Epithelial cell of esophagus (primary cell): ENCODE measurements around the gene ENOPH1.

Source experiments
- DNase-seq: peaks from one replicate; pipeline ENCODE4 v3.0.0; 2010; ENCODE audit warnings: low read depth
- H3K4me3 ChIP-seq: 2 replicates; pipeline ENCODE4 v1.5.1; 2011; ENCODE audit warnings: mild to moderate bottlenecking, low read length, control low read depth
- TF ChIP-seq, protein P1 (sequence below): IDR thresholded peaks from 2 replicates; pipeline ENCODE4 v1.5.1; 2011; ENCODE audit warnings: low read depth, mild to moderate bottlenecking, low read length, control low read depth, inconsistent platforms; ENCODE audit not compliant: insufficient read depth; ENCODE audit errors: missing control alignments

ENOPH1 gene

GRCh38 chr4:82450966-82451755 is 20.8 kb downstream of the ENOPH1 start:
- TF ChIP-seq, protein P1, sequence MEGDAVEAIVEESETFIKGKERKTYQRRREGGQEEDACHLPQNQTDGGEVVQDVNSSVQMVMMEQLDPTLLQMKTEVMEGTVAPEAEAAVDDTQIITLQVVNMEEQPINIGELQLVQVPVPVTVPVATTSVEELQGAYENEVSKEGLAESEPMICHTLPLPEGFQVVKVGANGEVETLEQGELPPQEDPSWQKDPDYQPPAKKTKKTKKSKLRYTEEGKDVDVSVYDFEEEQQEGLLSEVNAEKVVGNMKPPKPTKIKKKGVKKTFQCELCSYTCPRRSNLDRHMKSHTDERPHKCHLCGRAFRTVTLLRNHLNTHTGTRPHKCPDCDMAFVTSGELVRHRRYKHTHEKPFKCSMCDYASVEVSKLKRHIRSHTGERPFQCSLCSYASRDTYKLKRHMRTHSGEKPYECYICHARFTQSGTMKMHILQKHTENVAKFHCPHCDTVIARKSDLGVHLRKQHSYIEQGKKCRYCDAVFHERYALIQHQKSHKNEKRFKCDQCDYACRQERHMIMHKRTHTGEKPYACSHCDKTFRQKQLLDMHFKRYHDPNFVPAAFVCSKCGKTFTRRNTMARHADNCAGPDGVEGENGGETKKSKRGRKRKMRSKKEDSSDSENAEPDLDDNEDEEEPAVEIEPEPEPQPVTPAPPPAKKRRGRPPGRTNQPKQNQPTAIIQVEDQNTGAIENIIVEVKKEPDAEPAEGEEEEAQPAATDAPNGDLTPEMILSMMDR: no peak
- H3K4me3 ChIP-seq: no peak overlapping the region
- DNase-seq: peak; percentile 15

- TF ChIP-seq, protein P1: no peak
- DNase-seq: no peak
- H3K4me3 ChIP-seq: no peak overlapping the region
Observed at GRCh38 chr4:82452026-82452425, 21.6 kb downstream of the ENOPH1 start.

DNA sequence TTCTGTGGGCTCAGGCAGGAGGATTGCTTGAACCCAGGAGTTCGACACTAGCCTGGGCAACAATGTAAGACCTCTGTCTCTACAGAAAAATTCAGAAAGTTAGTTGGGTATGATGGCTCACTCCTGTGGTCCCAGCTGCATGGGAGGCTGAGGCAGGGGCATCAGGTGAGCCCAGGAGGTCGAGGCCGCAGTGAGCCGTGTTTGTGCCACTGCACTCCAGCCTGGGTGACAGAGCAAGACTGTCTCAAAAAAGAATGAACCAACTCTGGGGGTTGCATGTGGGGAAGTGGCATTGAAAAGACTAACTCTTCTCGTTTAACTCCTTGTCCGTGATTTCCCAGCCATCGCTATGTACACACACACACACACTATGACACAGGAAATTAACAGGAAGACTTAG is 26.9 kb downstream of the ENOPH1 start:
- TF ChIP-seq, protein P1: no peak
- H3K4me3 ChIP-seq: no peak overlapping the region
- DNase-seq: no peak

GRCh38 chr4:82458729-82459128 is 28.3 kb downstream of the ENOPH1 start:
- no peak overlapping the region for H3K4me3 ChIP-seq
- TF ChIP-seq, protein P1: no peak
- no peak for DNase-seq

- H3K4me3 ChIP-seq: no peak overlapping the region
- TF ChIP-seq, protein P1: no peak
- no peak for DNase-seq
Observed at GRCh38 chr4:82461710-82462109, 31.3 kb downstream of the ENOPH1 start.

DNA sequence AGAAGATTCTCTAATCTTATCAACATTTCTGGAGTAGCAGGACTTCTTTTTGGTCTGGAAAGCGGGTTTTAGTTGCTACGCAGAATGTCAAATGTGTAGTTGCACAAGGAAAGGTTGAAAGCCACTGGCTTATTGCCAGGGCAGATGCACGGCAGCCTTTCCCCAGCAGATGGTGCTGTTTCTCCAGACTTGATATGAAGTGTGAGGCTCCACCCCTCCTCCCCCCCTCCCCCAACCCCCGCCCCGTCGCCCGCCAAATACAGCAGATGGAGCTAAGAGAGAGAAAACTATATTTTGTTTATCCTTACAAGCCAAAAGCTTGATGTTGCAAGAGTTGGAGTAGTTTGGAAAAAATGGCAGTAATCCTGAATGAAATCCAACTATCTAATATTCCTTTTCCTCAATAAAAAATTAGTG is 32.0 kb downstream of the ENOPH1 start:
- TF ChIP-seq, protein P1: peak; percentile 82
- H3K4me3 ChIP-seq: no peak overlapping the region
- peak; percentile 82 for DNase-seq

GRCh38 chr4:82463221-82463620 is 32.8 kb downstream of the ENOPH1 start:
- H3K4me3 ChIP-seq: no peak overlapping the region
- TF ChIP-seq, protein P1: no peak
- no peak for DNase-seq
